HEK293 (cell line): ENCODE results near the gene UBR1.

Experiments used
- CTCF ChIA-PET: fragments of 350-600 bp; formaldehyde crosslinking; extraction: SDS; loops from one replicate; lab custom pipeline; 2021; ENCODE audit warnings: antibody characterized with exemption; lab: Yijun Ruan, JAX
- POLR2A ChIA-PET: fragments of 300-600 bp; formaldehyde crosslinking; extraction: SDS; loops from one replicate; lab custom pipeline; 2020; ENCODE audit warnings: antibody characterized with exemption, inconsistent platforms; lab: Yijun Ruan, JAX
- H3K27ac ChIP-seq: fragments of 200-500 bp; sonication (Bioruptor generic); 2 replicates; pipeline ENCODE4 v1.5.1; 2014; ENCODE audit warnings: low read depth, low read length, control low read depth, inconsistent platforms; ENCODE audit errors: extremely low read depth
- H3K36me3 ChIP-seq, 2 experiments: fragments of 200-500 bp in 1 of 2; sonication (Bioruptor generic) in 1 of 2; 1 replicate in 1 of 2; 2 replicates in 1 of 2; pipeline ENCODE4 v1.5.1; 2014 to 2017; ENCODE audit warnings: inconsistent platforms in 2 of 2, low read length in 2 of 2; ENCODE audit not compliant: control insufficient read depth in 2 of 2, insufficient read depth in 1 of 2
- H3K4me1 ChIP-seq: fragments of 200-500 bp; sonication (Bioruptor generic); 2 replicates; pipeline ENCODE4 v1.5.1; 2014; ENCODE audit warnings: mild to moderate bottlenecking, low read length, inconsistent platforms; ENCODE audit not compliant: control insufficient read depth, insufficient read depth
- H3K4me3 ChIP-seq: 2 replicates; pipeline ENCODE4 v1.5.1; 2011; ENCODE audit warnings: low read depth, mild to moderate bottlenecking, control low read depth, low read length, moderate library complexity
- H3K9me3 ChIP-seq: fragments of 200-500 bp; sonication (Bioruptor generic); 2 replicates; pipeline ENCODE4 v1.5.1; 2014; ENCODE audit warnings: low read depth, low read length, inconsistent platforms; ENCODE audit not compliant: control insufficient read depth, insufficient read depth
- GLIS1 ChIP-seq: fragments of 450-650 bp; formaldehyde crosslinking; IDR thresholded peaks from 2 replicates; pipeline ENCODE4 v1.5.1; 2016; ENCODE audit warnings: missing biosample characterization, missing genetic modification characterization
- HOXA7 ChIP-seq: sonication (generic); formaldehyde crosslinking; IDR thresholded peaks from 2 replicates; pipeline ENCODE4 v1.8.1; 2022; ENCODE audit warnings: missing genetic modification reagents, borderline replicate concordance
- SP7 ChIP-seq: fragments of 450-650 bp; formaldehyde crosslinking; IDR thresholded peaks from 2 replicates; pipeline ENCODE4 v1.5.1; 2016; ENCODE audit warnings: missing biosample characterization, missing genetic modification characterization
- TRIM28 ChIP-seq: IDR thresholded peaks from 2 replicates; pipeline ENCODE4 v1.6.1; 2011; ENCODE audit warnings: low read length, control low read depth, borderline replicate concordance
- YY1 ChIP-seq: fragments of 450-650 bp; formaldehyde crosslinking; IDR thresholded peaks from 2 replicates; pipeline ENCODE4 v1.5.1; 2018; ENCODE audit warnings: missing biosample characterization, missing genetic modification characterization
- ZEB2 ChIP-seq: fragments of 450-650 bp; formaldehyde crosslinking; IDR thresholded peaks from 2 replicates; pipeline ENCODE4 v1.5.1; 2016; ENCODE audit warnings: missing biosample characterization, missing genetic modification characterization
- ZNF121 ChIP-seq: fragments of 450-650 bp; formaldehyde crosslinking; IDR thresholded peaks from 2 replicates; pipeline ENCODE4 v1.5.1; 2016; ENCODE audit warnings: missing biosample characterization, missing genetic modification characterization
- ZNF138 ChIP-seq: fragments of 450-650 bp; formaldehyde crosslinking; IDR thresholded peaks from 2 replicates; pipeline ENCODE4 v1.5.1; 2016; ENCODE audit warnings: missing biosample characterization, missing genetic modification characterization, borderline replicate concordance
- ZNF140 ChIP-seq: fragments of 450-650 bp; formaldehyde crosslinking; IDR thresholded peaks from 2 replicates; pipeline ENCODE4 v1.5.1; 2016; ENCODE audit warnings: missing biosample characterization, missing genetic modification characterization
- ZNF16 ChIP-seq: fragments of 450-650 bp; formaldehyde crosslinking; IDR thresholded peaks from 2 replicates; pipeline ENCODE4 v1.5.1; 2016; ENCODE audit warnings: low read depth, missing biosample characterization, missing genetic modification characterization
- ZNF19 ChIP-seq: fragments of 450-650 bp; formaldehyde crosslinking; IDR thresholded peaks from 2 replicates; pipeline ENCODE4; 2016; ENCODE audit warnings: missing biosample characterization, missing genetic modification characterization, low read depth
- ZNF214 ChIP-seq: fragments of 450-650 bp; formaldehyde crosslinking; IDR thresholded peaks from 2 replicates; pipeline ENCODE4 v1.5.1; 2017; ENCODE audit warnings: missing biosample characterization, mild to moderate bottlenecking, missing genetic modification characterization, borderline replicate concordance
- ZNF24 ChIP-seq: fragments of 450-650 bp; formaldehyde crosslinking; IDR thresholded peaks from 2 replicates; pipeline ENCODE4 v1.5.1; 2016; ENCODE audit warnings: missing biosample characterization, missing genetic modification characterization
- ZNF324 ChIP-seq: fragments of 450-650 bp; formaldehyde crosslinking; IDR thresholded peaks from 2 replicates; pipeline ENCODE4 v1.5.1; 2016; ENCODE audit warnings: missing biosample characterization, missing genetic modification characterization
- ZNF404 ChIP-seq: fragments of 450-650 bp; formaldehyde crosslinking; IDR thresholded peaks from 2 replicates; pipeline ENCODE4 v1.5.1; 2017; ENCODE audit warnings: missing biosample characterization, missing genetic modification characterization
- ZNF416 ChIP-seq: fragments of 450-650 bp; formaldehyde crosslinking; IDR thresholded peaks from 2 replicates; pipeline ENCODE4 v1.5.1; 2016; ENCODE audit warnings: missing biosample characterization, missing genetic modification characterization
- ZNF677 ChIP-seq: fragments of 450-650 bp; IDR thresholded peaks from 2 replicates; pipeline ENCODE4 v1.5.0; 2018; ENCODE audit warnings: missing biosample characterization, mild to moderate bottlenecking, missing genetic modification characterization, moderate library complexity
- ZNF837 ChIP-seq: fragments of 450-650 bp; formaldehyde crosslinking; IDR thresholded peaks from 2 replicates; pipeline ENCODE4 v1.5.1; 2016; ENCODE audit warnings: missing biosample characterization, missing genetic modification characterization
- TF ChIP-seq, protein P1 (sequence below): fragments of 450-650 bp; formaldehyde crosslinking; IDR thresholded peaks from 2 replicates; pipeline ENCODE4 v1.5.1; 2016; ENCODE audit warnings: missing biosample characterization, missing genetic modification characterization, borderline replicate concordance
- TF ChIP-seq, protein P2 (sequence below): fragments of 450-650 bp; formaldehyde crosslinking; IDR thresholded peaks from 2 replicates; pipeline ENCODE4 v1.5.1; 2017; ENCODE audit warnings: missing biosample characterization, missing genetic modification characterization
- TF ChIP-seq, protein P3 (sequence below): fragments of 450-650 bp; formaldehyde crosslinking; IDR thresholded peaks from 2 replicates; pipeline ENCODE4 v1.5.1; 2016; ENCODE audit warnings: missing biosample characterization, missing genetic modification characterization, borderline replicate concordance
- TF ChIP-seq, protein P4 (sequence below): fragments of 450-650 bp; IDR thresholded peaks from 2 replicates; pipeline ENCODE4 v1.5.1; 2018; ENCODE audit warnings: missing biosample characterization, missing genetic modification characterization
- TF ChIP-seq, protein P5 (sequence below): fragments of 450-650 bp; formaldehyde crosslinking; IDR thresholded peaks from 2 replicates; pipeline ENCODE4 v1.5.1; 2016; ENCODE audit warnings: missing biosample characterization, missing genetic modification characterization
- TF ChIP-seq, protein P6 (sequence below): fragments of 450-650 bp; formaldehyde crosslinking; IDR thresholded peaks from 2 replicates; pipeline ENCODE4 v1.5.1; 2016; ENCODE audit warnings: missing biosample characterization, missing genetic modification characterization

UBR1 gene

DNA sequence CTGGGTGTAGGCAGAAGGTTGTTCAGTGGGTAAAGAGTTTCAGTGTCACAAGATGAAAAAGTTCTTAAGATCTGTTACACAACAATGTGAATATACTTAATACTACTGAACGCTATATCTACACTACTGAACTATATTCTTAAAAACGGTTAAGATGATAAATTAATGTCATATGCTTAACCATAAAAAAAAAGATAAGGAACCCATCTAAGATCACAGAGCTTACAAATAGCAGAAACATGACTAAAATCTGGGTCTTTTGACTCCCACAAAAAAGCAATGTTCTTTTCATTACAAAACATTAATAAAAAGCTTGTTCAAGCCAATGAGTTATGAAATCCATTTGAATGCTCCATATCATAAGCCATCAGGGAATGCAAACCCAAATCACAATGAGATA, 34.4 kb downstream of the UBR1 start:
- H3K36me3 ChIP-seq: peaks cover 26 to 72% of the 10 kb centered on the region in 2 experiments
- POLR2A ChIA-PET: no interaction called here
- no peak for TF ChIP-seq ZNF24 (tag by site-specific recombination)
- CTCF ChIA-PET: no interaction called here
- H3K4me1 ChIP-seq: no peaks in the 10 kb centered on the region
- no peak overlapping the region for H3K27ac ChIP-seq
- no peaks in the 10 kb centered on the region for H3K9me3 ChIP-seq
- H3K4me3 ChIP-seq: no peak overlapping the region

DNA sequence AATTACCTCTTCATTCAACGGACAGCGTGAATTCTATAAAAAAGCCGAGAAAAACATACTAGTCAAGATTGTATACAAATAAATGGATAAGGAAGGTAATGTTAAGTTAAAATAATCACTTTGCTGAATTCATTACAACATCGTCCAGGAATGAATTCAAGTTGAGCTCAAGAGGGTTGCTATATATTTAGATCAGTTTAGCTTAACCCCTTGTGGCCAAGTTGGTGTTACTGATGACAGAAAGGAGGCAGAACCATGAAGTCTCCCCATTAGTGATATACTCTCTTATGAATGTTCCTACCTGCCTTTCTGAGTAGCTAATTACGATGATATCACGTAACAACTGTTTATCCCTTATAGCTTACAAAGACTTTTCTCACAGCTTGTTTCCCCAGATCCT, 34.9 kb downstream of the UBR1 start:
- Histone ChIP-seq H3K9me3 (no peaks in the 10 kb centered on the region), H3K4me1 (no peaks in the 10 kb centered on the region), H3K36me3 (peaks cover 26 to 73% of the 10 kb centered on the region in 2 experiments), H3K4me3 (no peak overlapping the region), H3K27ac (no peak overlapping the region)
- TF ChIP-seq HOXA7 (CRISPR knock-in tag) (no peak), ZNF416 (tag by site-specific recombination) (no peak), ZNF324 (tag by site-specific recombination) (no peak), ZEB2 (tag by site-specific recombination) (no peak), ZNF214 (tag by site-specific recombination) (no peak), ZNF404 (no peak), ZNF19 (no peak), YY1 (no peak), ZNF138 (tag by site-specific recombination) (no peak), TRIM28 (no peak), ZNF121 (tag by site-specific recombination) (no peak), SP7 (no peak)
- TF ChIP-seq, protein P1, sequence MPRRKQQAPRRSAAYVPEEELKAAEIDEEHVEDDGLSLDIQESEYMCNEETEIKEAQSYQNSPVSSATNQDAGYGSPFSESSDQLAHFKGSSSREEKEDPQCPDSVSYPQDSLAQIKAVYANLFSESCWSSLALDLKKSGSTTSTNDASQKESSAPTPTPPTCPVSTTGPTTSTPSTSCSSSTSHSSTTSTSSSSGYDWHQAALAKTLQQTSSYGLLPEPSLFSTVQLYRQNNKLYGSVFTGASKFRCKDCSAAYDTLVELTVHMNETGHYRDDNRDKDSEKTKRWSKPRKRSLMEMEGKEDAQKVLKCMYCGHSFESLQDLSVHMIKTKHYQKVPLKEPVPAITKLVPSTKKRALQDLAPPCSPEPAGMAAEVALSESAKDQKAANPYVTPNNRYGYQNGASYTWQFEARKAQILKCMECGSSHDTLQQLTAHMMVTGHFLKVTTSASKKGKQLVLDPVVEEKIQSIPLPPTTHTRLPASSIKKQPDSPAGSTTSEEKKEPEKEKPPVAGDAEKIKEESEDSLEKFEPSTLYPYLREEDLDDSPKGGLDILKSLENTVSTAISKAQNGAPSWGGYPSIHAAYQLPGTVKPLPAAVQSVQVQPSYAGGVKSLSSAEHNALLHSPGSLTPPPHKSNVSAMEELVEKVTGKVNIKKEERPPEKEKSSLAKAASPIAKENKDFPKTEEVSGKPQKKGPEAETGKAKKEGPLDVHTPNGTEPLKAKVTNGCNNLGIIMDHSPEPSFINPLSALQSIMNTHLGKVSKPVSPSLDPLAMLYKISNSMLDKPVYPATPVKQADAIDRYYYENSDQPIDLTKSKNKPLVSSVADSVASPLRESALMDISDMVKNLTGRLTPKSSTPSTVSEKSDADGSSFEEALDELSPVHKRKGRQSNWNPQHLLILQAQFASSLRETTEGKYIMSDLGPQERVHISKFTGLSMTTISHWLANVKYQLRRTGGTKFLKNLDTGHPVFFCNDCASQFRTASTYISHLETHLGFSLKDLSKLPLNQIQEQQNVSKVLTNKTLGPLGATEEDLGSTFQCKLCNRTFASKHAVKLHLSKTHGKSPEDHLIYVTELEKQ (tag by site-specific recombination): no peak
- TF ChIP-seq, protein P2, sequence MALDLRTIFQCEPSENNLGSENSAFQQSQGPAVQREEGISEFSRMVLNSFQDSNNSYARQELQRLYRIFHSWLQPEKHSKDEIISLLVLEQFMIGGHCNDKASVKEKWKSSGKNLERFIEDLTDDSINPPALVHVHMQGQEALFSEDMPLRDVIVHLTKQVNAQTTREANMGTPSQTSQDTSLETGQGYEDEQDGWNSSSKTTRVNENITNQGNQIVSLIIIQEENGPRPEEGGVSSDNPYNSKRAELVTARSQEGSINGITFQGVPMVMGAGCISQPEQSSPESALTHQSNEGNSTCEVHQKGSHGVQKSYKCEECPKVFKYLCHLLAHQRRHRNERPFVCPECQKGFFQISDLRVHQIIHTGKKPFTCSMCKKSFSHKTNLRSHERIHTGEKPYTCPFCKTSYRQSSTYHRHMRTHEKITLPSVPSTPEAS (tag by site-specific recombination): no peak
- TF ChIP-seq, protein P3, sequence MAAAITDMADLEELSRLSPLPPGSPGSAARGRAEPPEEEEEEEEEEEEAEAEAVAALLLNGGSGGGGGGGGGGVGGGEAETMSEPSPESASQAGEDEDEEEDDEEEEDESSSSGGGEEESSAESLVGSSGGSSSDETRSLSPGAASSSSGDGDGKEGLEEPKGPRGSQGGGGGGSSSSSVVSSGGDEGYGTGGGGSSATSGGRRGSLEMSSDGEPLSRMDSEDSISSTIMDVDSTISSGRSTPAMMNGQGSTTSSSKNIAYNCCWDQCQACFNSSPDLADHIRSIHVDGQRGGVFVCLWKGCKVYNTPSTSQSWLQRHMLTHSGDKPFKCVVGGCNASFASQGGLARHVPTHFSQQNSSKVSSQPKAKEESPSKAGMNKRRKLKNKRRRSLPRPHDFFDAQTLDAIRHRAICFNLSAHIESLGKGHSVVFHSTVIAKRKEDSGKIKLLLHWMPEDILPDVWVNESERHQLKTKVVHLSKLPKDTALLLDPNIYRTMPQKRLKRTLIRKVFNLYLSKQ (tag by site-specific recombination): no peak
- CTCF ChIA-PET: no interaction called here
- POLR2A ChIA-PET: no interaction called here

DNA sequence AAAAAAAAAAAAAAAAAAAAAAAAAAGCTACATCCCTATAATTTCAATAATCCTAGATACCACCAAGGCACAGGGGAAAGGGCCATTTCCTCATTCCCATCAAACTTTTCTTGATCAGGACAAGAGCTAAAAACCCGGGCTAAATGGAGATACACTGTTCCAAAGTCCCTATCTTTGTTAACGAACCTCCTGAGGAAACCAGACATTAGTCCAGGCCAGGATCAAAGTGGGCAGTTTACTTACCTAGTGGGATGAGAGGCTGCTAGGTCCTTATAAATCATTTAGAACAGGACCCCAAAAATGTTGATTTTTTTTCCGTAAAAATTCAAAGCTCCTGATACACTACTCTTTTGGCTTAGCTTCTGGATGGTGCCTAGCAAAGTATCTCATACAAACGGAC, 35.6 kb downstream of the UBR1 start:
- no peaks in the 10 kb centered on the region for H3K9me3 ChIP-seq
- ChIA-PET POLR2A (no interaction called here), CTCF (no interaction called here)
- no peak overlapping the region for H3K27ac ChIP-seq
- H3K4me1 ChIP-seq: no peaks in the 10 kb centered on the region
- H3K4me3 ChIP-seq: no peak overlapping the region
- H3K36me3 ChIP-seq: peaks cover 26 to 77% of the 10 kb centered on the region in 2 experiments
- no peak for TF ChIP-seq ZNF16
- TF ChIP-seq, protein P4, sequence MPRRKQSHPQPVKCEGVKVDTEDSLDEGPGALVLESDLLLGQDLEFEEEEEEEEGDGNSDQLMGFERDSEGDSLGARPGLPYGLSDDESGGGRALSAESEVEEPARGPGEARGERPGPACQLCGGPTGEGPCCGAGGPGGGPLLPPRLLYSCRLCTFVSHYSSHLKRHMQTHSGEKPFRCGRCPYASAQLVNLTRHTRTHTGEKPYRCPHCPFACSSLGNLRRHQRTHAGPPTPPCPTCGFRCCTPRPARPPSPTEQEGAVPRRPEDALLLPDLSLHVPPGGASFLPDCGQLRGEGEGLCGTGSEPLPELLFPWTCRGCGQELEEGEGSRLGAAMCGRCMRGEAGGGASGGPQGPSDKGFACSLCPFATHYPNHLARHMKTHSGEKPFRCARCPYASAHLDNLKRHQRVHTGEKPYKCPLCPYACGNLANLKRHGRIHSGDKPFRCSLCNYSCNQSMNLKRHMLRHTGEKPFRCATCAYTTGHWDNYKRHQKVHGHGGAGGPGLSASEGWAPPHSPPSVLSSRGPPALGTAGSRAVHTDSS (tag by site-specific recombination): no peak
- TF ChIP-seq ZNF837 (tag by site-specific recombination): no peak
- TF ChIP-seq ZNF677 (tag by site-specific recombination): no peak
- no peak for TF ChIP-seq ZNF140 (tag by site-specific recombination)
- TF ChIP-seq, protein P5, sequence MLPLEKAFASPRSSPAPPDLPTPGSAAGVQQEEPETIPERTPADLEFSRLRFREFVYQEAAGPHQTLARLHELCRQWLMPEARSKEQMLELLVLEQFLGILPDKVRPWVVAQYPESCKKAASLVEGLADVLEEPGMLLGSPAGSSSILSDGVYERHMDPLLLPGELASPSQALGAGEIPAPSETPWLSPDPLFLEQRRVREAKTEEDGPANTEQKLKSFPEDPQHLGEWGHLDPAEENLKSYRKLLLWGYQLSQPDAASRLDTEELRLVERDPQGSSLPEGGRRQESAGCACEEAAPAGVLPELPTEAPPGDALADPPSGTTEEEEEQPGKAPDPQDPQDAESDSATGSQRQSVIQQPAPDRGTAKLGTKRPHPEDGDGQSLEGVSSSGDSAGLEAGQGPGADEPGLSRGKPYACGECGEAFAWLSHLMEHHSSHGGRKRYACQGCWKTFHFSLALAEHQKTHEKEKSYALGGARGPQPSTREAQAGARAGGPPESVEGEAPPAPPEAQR (tag by site-specific recombination): no peak
- TF ChIP-seq, protein P6, sequence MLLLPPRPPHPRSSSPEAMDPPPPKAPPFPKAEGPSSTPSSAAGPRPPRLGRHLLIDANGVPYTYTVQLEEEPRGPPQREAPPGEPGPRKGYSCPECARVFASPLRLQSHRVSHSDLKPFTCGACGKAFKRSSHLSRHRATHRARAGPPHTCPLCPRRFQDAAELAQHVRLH (tag by site-specific recombination): no peak
- no peak for TF ChIP-seq GLIS1 (tag by site-specific recombination)
